Upper lobe of right lung (tissue), 1 donor: Measurements from ENCODE around the gene IGF2BP3. TPM values are rescaled to one million over a fixed set of nuclear protein-coding genes. Genes with fewer than 3 reads are reported as not detected.

Source experiments
- ATAC-seq: fragments of 200-7000 bp; cut with Tn5 transposase; one replicate; pipeline ENCODE4 v1.9.1; 2020; ENCODE audit warnings: mild to moderate bottlenecking, moderate library complexity
- DNase-seq: peaks from one replicate; pipeline ENCODE4 v3.0.0-alpha.2; 2020
- H3K27ac ChIP-seq: fragments of 200-600 bp; one replicate; pipeline ENCODE4 v1.8.0; 2022
- H3K27me3 ChIP-seq: fragments of 200-600 bp; one replicate; pipeline ENCODE4 v1.8.0; 2022; ENCODE audit warnings: mild to moderate bottlenecking
- H3K36me3 ChIP-seq: fragments of 200-600 bp; one replicate; pipeline ENCODE4 v1.8.0; 2022
- H3K4me1 ChIP-seq: fragments of 200-600 bp; one replicate; pipeline ENCODE4 v1.8.0; 2022
- H3K4me3 ChIP-seq: fragments of 200-600 bp; one replicate; pipeline ENCODE4 v1.8.0; 2022; ENCODE audit warnings: mild to moderate bottlenecking
- H3K9me3 ChIP-seq: fragments of 200-600 bp; one replicate; pipeline ENCODE4 v1.8.0; 2022
- CTCF ChIP-seq: fragments of 200-600 bp; IDR thresholded peaks from one replicate; pipeline ENCODE4 v1.8.0; 2022; ENCODE audit warnings: antibody characterized with exemption
- intact Hi-C: fragments of 100-400 bp; cut with DNase I; formaldehyde crosslinking; loops from one replicate; pipeline ENCODE4 v1.11.0; 2022
- total RNA-seq: library from RNA; stranded (reverse); fragmentation: NEBNext Ultra II Directional; extraction: Animal tissue kit (Norgen Biotek cat#: 25700); gene quantifications from one replicate; pipeline ENCODE4 v1.2.1, GENCODE V29; 2021
- donor health status: DM: no; HTN: yes; CAD: no; lungs with severe emphysema.

Gene IGF2BP3
- total RNA-seq, 1 donor from 2014 or later, result 3.3 TPM

DNA sequence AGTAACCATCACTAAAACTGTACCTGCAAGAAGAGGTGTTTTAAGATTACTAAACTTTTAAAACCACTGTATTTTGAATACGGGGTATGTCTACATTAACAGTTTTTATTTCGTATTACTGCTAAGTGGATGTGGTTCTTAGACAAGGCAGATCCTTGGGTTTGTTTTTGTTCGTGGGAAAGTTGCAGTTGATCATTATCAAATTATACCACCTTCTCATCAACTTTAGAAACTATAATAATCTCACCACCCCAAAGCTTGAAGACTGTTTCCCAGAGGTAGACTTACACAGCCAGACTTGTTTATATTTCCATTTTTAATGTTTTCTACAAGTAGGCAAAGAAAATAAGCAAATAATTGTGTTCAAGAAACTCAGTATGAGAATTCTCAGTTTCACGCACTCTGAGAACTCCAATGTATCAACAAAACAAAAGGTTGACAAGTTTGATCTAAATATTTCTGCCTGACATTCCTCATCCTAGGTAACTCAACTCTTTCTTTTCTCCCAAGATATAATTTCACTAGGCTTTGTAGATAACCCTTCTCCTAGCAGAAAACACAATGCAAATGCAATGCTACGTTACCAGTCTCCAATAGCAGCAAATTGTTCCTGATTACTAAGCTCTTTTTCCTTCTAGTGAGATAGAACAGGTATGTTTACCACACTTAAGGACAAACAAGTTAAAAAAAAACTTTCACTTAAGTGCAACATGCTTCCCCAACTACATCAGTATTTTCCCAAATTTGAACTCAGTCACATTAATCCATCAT lies 36.0 kb downstream of the IGF2BP3 start:
- ATAC-seq (no peak), DNase-seq (no peak)
- no peaks in the 10 kb centered on the region for H3K36me3 ChIP-seq
- H3K4me3 ChIP-seq, result no peak overlapping the region
- no peak for TF ChIP-seq CTCF
- H3K4me1 ChIP-seq, result no peaks in the 10 kb centered on the region
- H3K27ac ChIP-seq, result no peak overlapping the region
- H3K27me3 ChIP-seq, result peaks cover 14% of the 10 kb centered on the region
- H3K9me3 ChIP-seq, result no peaks in the 10 kb centered on the region
- intact Hi-C loops, result no loop called here

- H3K4me3 ChIP-seq, result no peak overlapping the region
- DNase-seq (no peak), ATAC-seq (no peak)
- no peak for TF ChIP-seq CTCF
- H3K27ac ChIP-seq, result no peak overlapping the region
- H3K4me1 ChIP-seq, result no peaks in the 10 kb centered on the region
- intact Hi-C loops, result no loop called here
- H3K27me3 ChIP-seq, result peaks cover 14% of the 10 kb centered on the region
- no peaks in the 10 kb centered on the region for H3K9me3 ChIP-seq
- no peaks in the 10 kb centered on the region for H3K36me3 ChIP-seq
Measured at GRCh38 chr7:23431702-23432199, 38.5 kb downstream of the IGF2BP3 start.

- H3K4me1 ChIP-seq, result no peaks in the 10 kb centered on the region
- no peak for TF ChIP-seq CTCF
- no peak overlapping the region for H3K4me3 ChIP-seq
- DNase-seq (no peak), ATAC-seq (no peak)
- H3K36me3 ChIP-seq, result no peaks in the 10 kb centered on the region
- peaks cover 14% of the 10 kb centered on the region for H3K27me3 ChIP-seq
- intact Hi-C loops, result no loop called here
- H3K27ac ChIP-seq, result no peak overlapping the region
- no peaks in the 10 kb centered on the region for H3K9me3 ChIP-seq
Measured at GRCh38 chr7:23430893-23431259, 39.4 kb downstream of the IGF2BP3 start.

- Histone ChIP-seq H3K27me3 (peaks cover 6% of the 10 kb centered on the region), H3K36me3 (no peaks in the 10 kb centered on the region), H3K9me3 (no peaks in the 10 kb centered on the region), H3K27ac (no peak overlapping the region), H3K4me3 (no peak overlapping the region), H3K4me1 (no peaks in the 10 kb centered on the region)
- TF ChIP-seq CTCF, result no peak
- no peak for ATAC-seq
- intact Hi-C loops, result no loop called here
- no peak for DNase-seq
Measured at GRCh38 chr7:23426876-23427275, 43.4 kb downstream of the IGF2BP3 start.

- Histone ChIP-seq H3K36me3 (no peaks in the 10 kb centered on the region), H3K9me3 (no peaks in the 10 kb centered on the region), H3K27ac (no peak overlapping the region), H3K4me1 (no peaks in the 10 kb centered on the region), H3K27me3 (no peaks in the 10 kb centered on the region), H3K4me3 (no peak overlapping the region)
- intact Hi-C loops, result no loop called here
- TF ChIP-seq CTCF, result no peak
- ATAC-seq, result no peak
- no peak for DNase-seq
Measured at GRCh38 chr7:23422909-23423308, 47.4 kb downstream of the IGF2BP3 start.
